SH-SY5Y (cell line): ENCODE data around the gene PRKG1.

Experiments used
- GATA2 ChIP-seq: IDR thresholded peaks from 2 replicates; pipeline ENCODE4 v1.6.1; 2011; ENCODE audit warnings: mild to moderate bottlenecking, low read depth, low read length
- GATA3 ChIP-seq: IDR thresholded peaks from 2 replicates; pipeline ENCODE4 v1.6.1; 2011; ENCODE audit warnings: low read depth, mild to moderate bottlenecking, low read length, moderate library complexity

DNA sequence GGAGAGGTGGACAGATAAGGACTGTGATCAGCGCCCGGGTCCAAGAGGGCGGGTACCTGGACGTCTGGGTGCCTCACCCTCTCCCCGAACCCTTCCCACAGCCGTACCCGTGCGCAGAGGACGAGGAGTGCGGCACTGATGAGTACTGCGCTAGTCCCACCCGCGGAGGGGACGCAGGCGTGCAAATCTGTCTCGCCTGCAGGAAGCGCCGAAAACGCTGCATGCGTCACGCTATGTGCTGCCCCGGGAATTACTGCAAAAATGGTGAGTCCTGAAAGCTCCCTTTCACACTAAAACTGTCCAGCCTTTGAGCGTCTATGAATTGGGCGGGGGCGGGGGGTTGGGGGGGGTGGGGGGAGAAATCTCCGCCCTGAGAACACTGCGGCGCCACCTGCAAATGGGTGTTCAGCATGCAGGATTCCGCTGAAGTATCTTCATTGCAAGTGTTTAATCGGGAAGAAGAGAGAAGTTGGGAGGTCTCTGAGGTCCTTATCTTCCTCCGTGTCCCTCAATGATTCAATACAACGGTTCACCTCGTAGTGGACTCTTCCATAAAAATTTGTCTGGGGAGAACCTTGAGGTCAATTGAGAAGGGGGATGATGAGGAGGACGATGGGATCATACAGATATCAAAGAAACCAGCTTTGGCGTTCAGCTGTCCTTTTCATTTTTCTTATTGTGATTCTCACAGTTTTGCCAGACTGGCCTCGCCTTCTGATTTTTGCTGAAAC lies 1240.7 kb downstream of the PRKG1 start:
- TF ChIP-seq GATA2 (no peak), GATA3 (no peak)
